ENCODE results near the gene NUP160.

DNA sequence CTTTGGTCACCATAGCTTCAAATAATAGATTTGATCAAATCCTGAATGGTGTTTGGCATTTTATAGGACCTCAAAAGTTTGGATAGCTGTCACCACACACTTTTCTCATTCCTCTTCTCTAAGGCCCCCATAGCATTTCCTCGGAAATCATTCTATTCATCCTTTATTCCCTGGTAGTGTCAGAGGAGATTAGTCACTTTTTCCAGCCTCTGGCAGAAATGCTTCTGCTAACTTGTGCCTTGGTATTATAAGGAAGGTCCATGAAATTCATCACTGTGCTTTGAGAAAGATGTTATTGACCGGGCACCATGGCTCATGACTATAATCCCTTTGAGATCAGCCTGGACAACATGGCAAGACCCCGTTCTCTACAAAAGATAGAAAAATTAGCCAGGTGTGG, 19.7 kb upstream of the NUP160 start:
- TF ChIP-seq POLR2A (IDR thresholded peaks at IDR 0.05) = no peak
- TF ChIP-seq, protein P1, sequence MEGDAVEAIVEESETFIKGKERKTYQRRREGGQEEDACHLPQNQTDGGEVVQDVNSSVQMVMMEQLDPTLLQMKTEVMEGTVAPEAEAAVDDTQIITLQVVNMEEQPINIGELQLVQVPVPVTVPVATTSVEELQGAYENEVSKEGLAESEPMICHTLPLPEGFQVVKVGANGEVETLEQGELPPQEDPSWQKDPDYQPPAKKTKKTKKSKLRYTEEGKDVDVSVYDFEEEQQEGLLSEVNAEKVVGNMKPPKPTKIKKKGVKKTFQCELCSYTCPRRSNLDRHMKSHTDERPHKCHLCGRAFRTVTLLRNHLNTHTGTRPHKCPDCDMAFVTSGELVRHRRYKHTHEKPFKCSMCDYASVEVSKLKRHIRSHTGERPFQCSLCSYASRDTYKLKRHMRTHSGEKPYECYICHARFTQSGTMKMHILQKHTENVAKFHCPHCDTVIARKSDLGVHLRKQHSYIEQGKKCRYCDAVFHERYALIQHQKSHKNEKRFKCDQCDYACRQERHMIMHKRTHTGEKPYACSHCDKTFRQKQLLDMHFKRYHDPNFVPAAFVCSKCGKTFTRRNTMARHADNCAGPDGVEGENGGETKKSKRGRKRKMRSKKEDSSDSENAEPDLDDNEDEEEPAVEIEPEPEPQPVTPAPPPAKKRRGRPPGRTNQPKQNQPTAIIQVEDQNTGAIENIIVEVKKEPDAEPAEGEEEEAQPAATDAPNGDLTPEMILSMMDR (IDR thresholded peaks at IDR 0.05) = no peak

Measured in thyroid gland (tissue), 4 donors.